ENCODE results near the gene SHMT2. TPM values are rescaled to one million over a fixed set of nuclear protein-coding genes. Genes with fewer than 3 reads are reported as not detected.

Gene SHMT2
- total RNA-seq, 5 donors from 2014 or later (not counting 1 experiment from before 2014, with no cell fraction given): 31.0 to 80.9 (median 55.6) TPM

DNA sequence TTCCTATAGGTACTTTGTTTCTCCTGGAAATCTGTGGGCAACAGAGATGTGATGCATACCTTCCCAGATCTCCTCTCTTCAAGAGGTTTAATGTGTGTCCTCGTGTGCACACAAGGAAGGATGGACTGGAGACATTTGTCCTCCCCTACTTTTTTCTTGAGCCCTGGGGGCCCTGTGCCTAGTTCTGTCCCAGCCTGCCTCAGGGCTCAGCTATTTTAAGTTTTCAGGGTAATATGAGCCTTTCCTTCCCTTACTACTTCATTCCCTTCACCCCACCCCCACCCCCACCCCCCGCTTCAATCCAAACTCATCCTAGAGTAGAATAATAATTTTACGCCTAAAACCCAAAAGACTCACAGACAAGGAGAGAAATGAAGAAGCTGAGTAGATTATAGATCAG, 21.0 kb downstream of the SHMT2 start:
- Mint-ChIP-seq H3K27me3 (no peaks in the 10 kb centered on the region), H3K4me1 (peaks cover 0 to 8% (median 6%) of the 10 kb centered on the region in 3 donors), H3K9me3 (no peaks in the 10 kb centered on the region), H3K36me3 (peaks cover 16% of the 10 kb centered on the region), H3K4me3 (no peak overlapping the region), H3K27ac (no peak overlapping the region)
- POLR2A ChIA-PET: interaction anchor here in 1 of 2 donors (0.7 kb wide), 1 partner anchor 21 kb away, joined by 4 read pairs; the partner anchor contains the start of gene SHMT2
- DNase-seq (no peak), ATAC-seq (replicated peaks in 1 of 4) (no peak)
- Histone ChIP-seq H3K4me1 (ENCODE audit: control insufficient read depth in 1 of 2, extremely low read depth in 1 of 2, insufficient read depth in 2 of 2, low read length in 2 of 2) (no peaks in the 10 kb centered on the region), H3K27me3 (replicated peaks in 1 of 2; ENCODE audit: control insufficient read depth in 2 of 2, extremely low read depth in 1 of 2, insufficient read depth in 2 of 2, low read length in 1 of 2) (peaks cover 0 to 7% of the 10 kb centered on the region in 2 experiments), H3K9me3 (no peaks in the 10 kb centered on the region), H3K36me3 (ENCODE audit: control insufficient read depth in 2 of 2, extremely low read depth in 1 of 2, insufficient read depth in 1 of 2, low read length in 1 of 2) (peaks cover under 1 to 4% of the 10 kb centered on the region in 2 donors), H3K27ac (ENCODE audit: low read length) (no peak overlapping the region), H3K4me3 (ENCODE audit: control insufficient read depth in 1 of 2, extremely low read depth in 1 of 2, low read length in 1 of 2) (no peak overlapping the region)
- CTCF ChIA-PET: interaction anchor here in 1 of 2 donors (0.7 to 1.2 kb wide), 2 partner anchors 8 to 102 kb away, joined by 5 to 9 read pairs; no protein-coding TSS in a partner anchor
- no CpG with 5 or more reads among the region's 3 CpGs for WGBS (ENCODE audit: insufficient coverage)

DNA sequence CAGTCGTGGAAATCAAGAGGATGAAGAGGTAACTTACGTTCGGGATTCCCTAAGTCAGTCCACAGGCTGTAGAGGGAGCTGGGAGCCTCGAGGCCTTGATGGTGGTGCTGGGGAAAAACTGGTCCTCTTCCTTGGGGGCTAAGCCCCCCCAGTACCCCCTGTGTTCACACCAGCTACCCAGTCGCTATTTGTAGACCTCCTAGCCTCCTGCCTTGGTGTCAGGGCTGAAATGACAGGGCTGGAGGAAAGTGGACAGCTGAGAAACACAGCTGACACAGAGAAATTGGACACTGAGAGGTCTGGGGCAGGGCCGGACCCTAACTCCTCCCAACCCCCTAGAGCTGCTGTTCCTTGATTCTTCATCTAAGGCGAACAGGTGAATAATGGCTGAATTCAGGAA, 21.4 kb downstream of the SHMT2 start, which contains the start of gene STAC3:
Gene STAC3, minus strand, starts transcription at position 232 of the 400 bp plus-strand sequence. CDS start 1,551 bp downstream, outside the sequence.
- POLR2A ChIA-PET: interaction anchor here in 1 of 2 donors (0.7 kb wide), 1 partner anchor 21 kb away, joined by 8 read pairs; the partner anchor contains the start of gene SHMT2
- H3K4me3 Mint-ChIP-seq: no peak within 1 kb of the TSS
- CTCF ChIA-PET: interaction anchor here in 1 of 2 donors (1.2 kb wide), 1 partner anchor 9 kb away, joined by 5 read pairs; no protein-coding TSS in a partner anchor
- Histone ChIP-seq H3K27me3 (replicated peaks in 1 of 2; ENCODE audit: control insufficient read depth in 2 of 2, extremely low read depth in 1 of 2, insufficient read depth in 2 of 2, low read length in 1 of 2) (peaks cover 0 to 7% of the 10 kb centered on the region in 2 experiments), H3K27ac (ENCODE audit: low read length) (no peak within 1 kb of the TSS), H3K9me3 (no peaks in the 10 kb centered on the region), H3K4me1 (ENCODE audit: control insufficient read depth in 1 of 2, extremely low read depth in 1 of 2, insufficient read depth in 2 of 2, low read length in 2 of 2) (no peaks in the 10 kb centered on the region), H3K4me3 (ENCODE audit: control insufficient read depth in 1 of 2, extremely low read depth in 1 of 2, low read length in 1 of 2) (no peak within 1 kb of the TSS), H3K36me3 (ENCODE audit: control insufficient read depth in 2 of 2, extremely low read depth in 1 of 2, insufficient read depth in 1 of 2, low read length in 1 of 2) (peaks cover 5 to 8% of the 10 kb centered on the region in 2 donors)
- no peak within 1 kb of the TSS for H3K27ac Mint-ChIP-seq
- ATAC-seq (replicated peaks in 1 of 4) (no peak), DNase-seq (no peak)
- H3K9me3 Mint-ChIP-seq: no peaks in the 10 kb centered on the region
- no peaks in the 10 kb centered on the region for H3K27me3 Mint-ChIP-seq
- H3K36me3 Mint-ChIP-seq: peaks cover 20% of the 10 kb centered on the region
- WGBS (ENCODE audit: insufficient coverage): 50% methylated on average over 2 of the region's 7 CpGs
- peaks cover 0 to 8% (median 6%) of the 10 kb centered on the region in 3 donors for H3K4me1 Mint-ChIP-seq

DNA sequence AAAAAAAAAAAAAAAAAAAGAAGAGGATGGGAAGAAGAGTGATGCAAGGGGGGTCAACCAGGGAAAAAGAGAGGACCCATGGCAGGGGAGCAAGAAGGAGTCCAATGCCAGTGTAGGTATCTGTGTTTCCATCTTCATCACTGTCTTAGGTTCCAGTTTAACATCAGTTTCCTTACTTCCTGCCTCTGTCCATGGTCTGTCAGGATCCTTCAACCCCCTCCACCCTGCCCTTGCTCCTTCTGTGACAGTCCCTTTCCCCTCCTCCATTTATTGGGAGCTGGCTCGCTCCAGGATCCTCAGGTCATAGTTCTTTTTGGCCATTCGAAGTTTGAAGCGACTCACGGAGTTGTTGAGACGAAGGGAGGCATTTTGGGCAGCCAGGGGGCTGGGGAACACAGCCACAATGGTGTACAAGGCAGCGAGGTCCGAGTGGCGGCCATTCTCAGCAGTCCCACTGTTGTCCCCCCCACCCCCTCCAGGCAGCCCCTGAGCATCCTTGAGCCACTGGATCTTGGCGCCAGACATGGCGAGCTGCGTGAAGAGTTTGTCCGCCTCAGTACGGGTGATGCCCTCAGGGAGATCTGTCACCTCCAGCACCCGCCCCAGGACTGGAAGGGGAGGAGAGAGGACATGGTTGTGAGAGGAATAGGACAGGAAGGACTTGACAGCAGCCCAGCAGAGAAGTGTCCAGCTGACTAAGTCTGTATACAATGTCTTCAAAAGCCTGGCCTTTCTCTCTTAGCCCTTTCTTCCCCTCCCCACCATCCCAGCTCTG, 25.2 kb downstream of the SHMT2 start:
- peaks cover 19 to 42% of the 10 kb centered on the region in 2 donors for H3K36me3 ChIP-seq (ENCODE audit: control insufficient read depth in 2 of 2, extremely low read depth in 1 of 2, insufficient read depth in 1 of 2, low read length in 1 of 2)
- no peaks in the 10 kb centered on the region for H3K9me3 ChIP-seq
- Mint-ChIP-seq H3K27ac (no peak overlapping the region), H3K36me3 (peaks cover 33% of the 10 kb centered on the region), H3K27me3 (no peaks in the 10 kb centered on the region), H3K4me1 (no peaks in the 10 kb centered on the region), H3K4me3 (no peak overlapping the region), H3K9me3 (no peaks in the 10 kb centered on the region)
- peaks cover 0 to under 1% of the 10 kb centered on the region in 2 experiments for H3K27me3 ChIP-seq (replicated peaks in 1 of 2; ENCODE audit: control insufficient read depth in 2 of 2, extremely low read depth in 1 of 2, insufficient read depth in 2 of 2, low read length in 1 of 2)
- ChIA-PET CTCF (no interaction called here), POLR2A (interaction anchor here in 1 of 2 donors (0.6 kb wide), 1 partner anchor 462 kb away, joined by 3 read pairs; no protein-coding TSS in a partner anchor)
- ATAC-seq (replicated peaks in 1 of 4): no peak
- no peak overlapping the region for H3K4me3 ChIP-seq (ENCODE audit: control insufficient read depth in 1 of 2, extremely low read depth in 1 of 2, low read length in 1 of 2)
- no peaks in the 10 kb centered on the region for H3K4me1 ChIP-seq (ENCODE audit: control insufficient read depth in 1 of 2, extremely low read depth in 1 of 2, insufficient read depth in 2 of 2, low read length in 2 of 2)
- no peak for DNase-seq
- no peak overlapping the region for H3K27ac ChIP-seq (ENCODE audit: low read length)
- 98% methylated on average over 8 of the region's 14 CpGs for WGBS (ENCODE audit: insufficient coverage)

DNA sequence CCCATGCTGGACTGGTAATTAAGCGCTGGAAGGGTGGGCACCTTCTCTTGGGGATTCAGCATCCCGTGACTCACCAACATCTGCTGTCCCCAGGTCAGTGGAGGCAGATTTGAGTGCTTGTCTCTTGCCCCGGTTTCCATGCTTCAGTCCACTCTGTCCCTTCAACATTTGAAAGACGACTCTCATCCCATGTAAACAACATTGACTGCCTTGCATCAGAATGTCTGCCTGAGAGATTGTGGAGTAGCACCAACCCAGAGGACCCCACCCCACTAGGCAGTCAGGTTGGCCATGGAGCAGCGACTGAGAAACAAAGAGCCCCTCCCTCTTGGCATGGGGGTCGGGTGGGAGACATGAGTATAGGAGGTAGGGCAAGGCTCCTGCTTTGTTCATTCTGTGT, 26.4 kb downstream of the SHMT2 start:
- Histone ChIP-seq H3K27me3 (replicated peaks in 1 of 2; ENCODE audit: control insufficient read depth in 2 of 2, extremely low read depth in 1 of 2, insufficient read depth in 2 of 2, low read length in 1 of 2) (no peaks in the 10 kb centered on the region), H3K36me3 (ENCODE audit: control insufficient read depth in 2 of 2, extremely low read depth in 1 of 2, insufficient read depth in 1 of 2, low read length in 1 of 2) (peaks cover 19 to 54% of the 10 kb centered on the region in 2 donors), H3K9me3 (no peaks in the 10 kb centered on the region), H3K27ac (ENCODE audit: low read length) (no peak overlapping the region), H3K4me3 (ENCODE audit: control insufficient read depth in 1 of 2, extremely low read depth in 1 of 2, low read length in 1 of 2) (no peak overlapping the region), H3K4me1 (ENCODE audit: control insufficient read depth in 1 of 2, extremely low read depth in 1 of 2, insufficient read depth in 2 of 2, low read length in 2 of 2) (no peaks in the 10 kb centered on the region)
- no peak for DNase-seq
- ATAC-seq (replicated peaks in 1 of 4): no peak
- POLR2A ChIA-PET: interaction anchor here in 1 of 2 donors (0.6 kb wide), 1 partner anchor 158 kb away, joined by 3 read pairs; no protein-coding TSS in a partner anchor
- WGBS (ENCODE audit: insufficient coverage): 100% methylated on average over 2 of the region's 6 CpGs
- CTCF ChIA-PET: no interaction called here
- Mint-ChIP-seq H3K9me3 (no peaks in the 10 kb centered on the region), H3K4me1 (no peaks in the 10 kb centered on the region), H3K4me3 (no peak overlapping the region), H3K27me3 (no peaks in the 10 kb centered on the region), H3K27ac (no peak overlapping the region), H3K36me3 (peaks cover 43% of the 10 kb centered on the region)

DNA sequence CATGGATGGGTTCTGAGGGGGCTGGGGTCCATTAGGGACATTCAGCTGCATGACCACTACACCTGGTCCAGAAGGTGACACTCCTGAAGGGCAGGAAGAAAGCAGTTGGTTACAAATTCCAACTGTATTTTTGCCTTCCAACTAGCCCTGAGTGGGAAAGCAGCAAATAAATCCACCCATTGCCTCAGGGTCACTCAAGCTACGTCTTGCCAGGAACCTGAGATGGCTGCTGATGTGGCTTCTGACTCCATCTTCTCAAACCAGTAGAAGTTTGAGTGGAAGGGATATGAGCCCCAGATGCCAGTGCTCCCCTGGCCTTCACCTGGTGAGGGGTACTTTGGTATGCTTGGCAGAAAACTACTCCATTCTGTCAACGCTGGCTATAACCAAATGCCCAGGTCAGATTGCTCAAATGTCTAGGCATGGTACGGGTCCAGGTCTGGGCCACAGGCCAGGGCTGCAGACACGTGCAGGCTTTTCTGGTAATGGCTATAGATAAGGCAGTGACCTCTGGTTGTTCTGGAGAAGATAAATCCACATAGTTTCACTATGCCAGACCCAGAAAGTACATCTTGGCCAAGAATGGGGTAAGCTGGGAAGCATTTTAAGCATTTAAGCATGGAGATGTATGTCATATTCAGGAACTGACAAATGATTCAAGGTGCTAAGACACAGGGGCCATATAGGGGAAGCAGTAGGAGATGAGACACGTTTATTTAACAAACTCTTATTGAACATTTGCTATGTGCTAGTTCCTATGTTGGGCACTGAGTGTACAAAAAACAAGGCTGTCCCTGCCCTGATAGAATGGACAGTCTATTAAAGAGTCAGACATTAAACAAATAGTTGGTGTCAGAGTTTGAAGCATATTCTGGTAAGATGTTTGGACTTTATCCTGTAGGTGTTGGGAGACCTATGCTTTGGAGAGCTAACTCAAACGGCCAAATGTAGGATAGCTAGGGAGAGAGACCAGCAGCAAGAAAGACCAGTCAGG, 29.8 kb downstream of the SHMT2 start:
- Mint-ChIP-seq H3K27ac (no peak overlapping the region), H3K4me1 (no peaks in the 10 kb centered on the region), H3K27me3 (no peaks in the 10 kb centered on the region), H3K4me3 (no peak overlapping the region), H3K9me3 (no peaks in the 10 kb centered on the region), H3K36me3 (peaks cover 56% of the 10 kb centered on the region)
- 90% methylated on average over 2 of the region's 6 CpGs for WGBS (ENCODE audit: insufficient coverage)
- Histone ChIP-seq H3K27me3 (replicated peaks in 1 of 2; ENCODE audit: control insufficient read depth in 2 of 2, extremely low read depth in 1 of 2, insufficient read depth in 2 of 2, low read length in 1 of 2) (no peaks in the 10 kb centered on the region), H3K4me3 (ENCODE audit: control insufficient read depth in 1 of 2, extremely low read depth in 1 of 2, low read length in 1 of 2) (no peak overlapping the region), H3K36me3 (ENCODE audit: control insufficient read depth in 2 of 2, extremely low read depth in 1 of 2, insufficient read depth in 1 of 2, low read length in 1 of 2) (peaks cover 19 to 72% of the 10 kb centered on the region in 2 donors), H3K9me3 (no peaks in the 10 kb centered on the region), H3K4me1 (ENCODE audit: control insufficient read depth in 1 of 2, extremely low read depth in 1 of 2, insufficient read depth in 2 of 2, low read length in 2 of 2) (peaks cover 0 to 5% of the 10 kb centered on the region in 2 experiments), H3K27ac (ENCODE audit: low read length) (no peak overlapping the region)
- DNase-seq (no peak), ATAC-seq (replicated peaks in 1 of 4) (no peak)
- ChIA-PET CTCF (interaction anchor here (0.5 to 0.8 kb wide), 4 partner anchors 17 to 570 kb away, joined by 3 to 5 read pairs (median 4); no protein-coding TSS in a partner anchor), POLR2A (no interaction called here)

Data from T-cell (primary cell).